Skeletal muscle satellite cell (primary cell): ENCODE results near the gene RIMBP2.
"Not testable (repeated sequence)": the region's sequence is repeated elsewhere in the genome, so short reads cannot be mapped to it uniquely, and the experiment has no call there.

Source experiments
- H3K27me3 ChIP-seq: 2 replicates; pipeline ENCODE4 v1.7.0; 2013; ENCODE audit warnings: low read length; ENCODE audit not compliant: control insufficient read depth, insufficient read depth
- H3K36me3 ChIP-seq: 2 replicates; pipeline ENCODE4 v1.7.0; 2013; ENCODE audit warnings: mild to moderate bottlenecking, control low read depth, low read length; ENCODE audit not compliant: insufficient read depth
- H3K4me1 ChIP-seq: 2 replicates; pipeline ENCODE4 v1.7.0; 2013; ENCODE audit warnings: low read length; ENCODE audit not compliant: control insufficient read depth, insufficient read depth
- H3K4me2 ChIP-seq: 2 replicates; pipeline ENCODE4 v1.7.0; 2013; ENCODE audit warnings: mild to moderate bottlenecking, low read length
- H3K4me3 ChIP-seq: 2 replicates; pipeline ENCODE4 v1.7.0; 2013; ENCODE audit warnings: low read length
- H3K9ac ChIP-seq: 2 replicates; pipeline ENCODE4 v1.7.0; 2013; ENCODE audit warnings: mild to moderate bottlenecking, low read depth, low read length, moderate library complexity
- H3K9me3 ChIP-seq: replicated peaks from 2 replicates; pipeline ENCODE4 v1.7.0; 2013; ENCODE audit warnings: mild to moderate bottlenecking, control low read depth, low read length

The RIMBP2 gene

GRCh38 chr12:130646716-130647370 lies 69.3 kb downstream of the RIMBP2 start:
- no peaks in the 10 kb centered on the region for H3K27me3 ChIP-seq
- H3K9me3 ChIP-seq, result peaks cover 14% of the 10 kb centered on the region
- no peaks in the 10 kb centered on the region for H3K36me3 ChIP-seq
- no peak overlapping the region for H3K4me2 ChIP-seq
- H3K4me1 ChIP-seq, result no peaks in the 10 kb centered on the region
- H3K4me3 ChIP-seq, result no peak overlapping the region
- H3K9ac ChIP-seq, result no peak overlapping the region

DNA sequence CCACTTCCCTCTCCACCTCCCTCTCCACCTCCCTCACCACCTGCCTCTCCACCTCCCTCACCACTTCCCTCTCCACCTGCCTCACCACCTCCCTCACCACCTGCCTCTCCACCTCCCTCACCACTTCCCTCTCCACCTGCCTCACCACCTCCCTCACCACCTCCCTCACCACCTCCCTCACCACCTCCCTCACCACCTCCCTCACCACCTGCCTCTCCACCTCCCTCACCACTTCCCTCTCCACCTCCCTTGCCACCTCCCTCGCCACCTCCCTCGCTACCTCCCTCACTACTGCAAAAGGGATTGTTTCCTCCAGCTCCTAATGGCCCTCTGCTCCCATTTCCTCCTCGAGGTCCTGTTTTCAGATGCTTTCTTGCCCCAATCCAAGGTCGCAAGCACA lies 69.9 kb downstream of the RIMBP2 start:
- H3K4me2 ChIP-seq, H3K4me1 ChIP-seq, H3K36me3 ChIP-seq, H3K27me3 ChIP-seq, H3K9ac ChIP-seq, H3K4me3 ChIP-seq: not testable (repeated sequence)
- peaks cover 14% of the 10 kb centered on the region for H3K9me3 ChIP-seq

DNA sequence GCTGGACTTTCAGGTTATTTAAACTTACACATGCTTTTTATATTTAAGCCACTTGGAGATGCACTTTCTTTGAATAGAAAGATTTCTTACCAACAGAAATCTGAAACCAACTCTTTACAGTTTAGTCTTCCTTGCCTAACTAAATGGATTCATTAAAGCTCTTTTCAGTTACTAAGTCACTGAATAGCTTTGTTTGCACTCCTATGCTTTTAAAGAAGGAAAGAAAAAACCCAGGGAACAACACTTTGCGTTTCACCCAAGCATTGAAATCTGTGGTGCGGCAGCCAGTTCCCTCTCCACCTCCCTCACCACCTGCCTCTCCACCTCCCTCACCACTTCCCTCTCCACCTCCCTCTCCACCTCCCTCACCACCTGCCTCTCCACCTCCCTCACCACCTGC lies 70.3 kb downstream of the RIMBP2 start:
- H3K4me2 ChIP-seq, result no peak overlapping the region
- H3K9ac ChIP-seq, result no peak overlapping the region
- H3K4me1 ChIP-seq, result no peaks in the 10 kb centered on the region
- H3K36me3 ChIP-seq, result no peaks in the 10 kb centered on the region
- H3K4me3 ChIP-seq, result no peak overlapping the region
- peaks cover 14% of the 10 kb centered on the region for H3K9me3 ChIP-seq
- H3K27me3 ChIP-seq, result no peaks in the 10 kb centered on the region

GRCh38 chr12:130644566-130644965 lies 71.5 kb downstream of the RIMBP2 start:
- Histone ChIP-seq H3K4me1 (no peaks in the 10 kb centered on the region), H3K27me3 (no peaks in the 10 kb centered on the region), H3K36me3 (no peaks in the 10 kb centered on the region), H3K4me2 (no peak overlapping the region), H3K9me3 (peaks cover 14% of the 10 kb centered on the region), H3K4me3 (no peak overlapping the region), H3K9ac (no peak overlapping the region)

- Histone ChIP-seq H3K27me3 (no peaks in the 10 kb centered on the region), H3K4me1 (no peaks in the 10 kb centered on the region), H3K9ac (no peak overlapping the region), H3K4me3 (no peak overlapping the region), H3K36me3 (no peaks in the 10 kb centered on the region), H3K9me3 (peaks cover 14% of the 10 kb centered on the region), H3K4me2 (no peak overlapping the region)
Observed at GRCh38 chr12:130644146-130644545, 72.0 kb downstream of the RIMBP2 start.

DNA sequence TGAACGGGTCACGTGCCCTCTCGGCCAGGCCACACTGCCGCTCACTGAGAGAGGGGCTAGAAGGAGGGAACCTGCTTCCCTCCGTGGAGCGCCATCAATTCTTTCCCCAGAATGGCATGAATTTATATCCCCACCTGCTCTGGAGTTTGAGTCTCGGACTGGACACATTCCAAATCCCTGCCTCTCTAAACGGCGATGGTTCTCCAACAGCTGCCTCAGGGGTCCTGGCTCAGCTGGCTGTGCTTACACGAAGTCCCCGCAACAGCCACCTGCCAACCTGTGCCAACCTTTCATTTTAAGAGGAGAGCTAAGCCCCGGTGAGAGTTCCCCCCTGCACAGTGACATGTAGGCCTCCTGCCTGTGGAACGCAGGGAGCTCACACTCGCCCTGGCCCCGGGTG lies 73.2 kb downstream of the RIMBP2 start:
- Histone ChIP-seq H3K9ac (no peak overlapping the region), H3K9me3 (peaks cover 14% of the 10 kb centered on the region), H3K36me3 (no peaks in the 10 kb centered on the region), H3K27me3 (no peaks in the 10 kb centered on the region), H3K4me3 (no peak overlapping the region), H3K4me2 (no peak overlapping the region), H3K4me1 (no peaks in the 10 kb centered on the region)

- no peak overlapping the region for H3K4me2 ChIP-seq
- no peaks in the 10 kb centered on the region for H3K36me3 ChIP-seq
- no peaks in the 10 kb centered on the region for H3K4me1 ChIP-seq
- H3K27me3 ChIP-seq, result no peaks in the 10 kb centered on the region
- no peak overlapping the region for H3K4me3 ChIP-seq
- no peak overlapping the region for H3K9ac ChIP-seq
- peaks cover 17% of the 10 kb centered on the region for H3K9me3 ChIP-seq
Observed at GRCh38 chr12:130641533-130642184, 74.4 kb downstream of the RIMBP2 start.

DNA sequence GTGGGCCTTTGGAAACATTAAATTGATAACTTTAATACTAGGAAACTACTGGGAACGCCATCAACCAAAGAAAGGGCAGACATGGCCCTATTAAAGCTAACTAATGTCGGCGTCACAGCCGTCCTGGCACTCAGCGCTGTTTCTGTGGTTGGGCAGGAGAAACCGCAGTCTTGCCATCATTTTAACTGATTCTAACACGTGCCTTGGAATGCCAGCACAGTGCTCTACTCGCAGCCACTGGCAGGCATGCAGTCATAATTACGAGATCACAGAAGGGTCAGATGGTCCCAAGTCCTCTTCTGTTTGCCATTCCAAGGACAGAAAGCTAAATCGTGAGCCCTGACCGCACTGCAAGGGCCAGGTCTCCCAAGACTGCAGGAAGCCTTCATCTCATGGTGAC lies 75.2 kb downstream of the RIMBP2 start:
- no peak overlapping the region for H3K4me3 ChIP-seq
- H3K36me3 ChIP-seq, result no peaks in the 10 kb centered on the region
- no peaks in the 10 kb centered on the region for H3K27me3 ChIP-seq
- H3K4me1 ChIP-seq, result no peaks in the 10 kb centered on the region
- H3K9me3 ChIP-seq, result peaks cover 17% of the 10 kb centered on the region
- no peak overlapping the region for H3K9ac ChIP-seq
- no peak overlapping the region for H3K4me2 ChIP-seq

DNA sequence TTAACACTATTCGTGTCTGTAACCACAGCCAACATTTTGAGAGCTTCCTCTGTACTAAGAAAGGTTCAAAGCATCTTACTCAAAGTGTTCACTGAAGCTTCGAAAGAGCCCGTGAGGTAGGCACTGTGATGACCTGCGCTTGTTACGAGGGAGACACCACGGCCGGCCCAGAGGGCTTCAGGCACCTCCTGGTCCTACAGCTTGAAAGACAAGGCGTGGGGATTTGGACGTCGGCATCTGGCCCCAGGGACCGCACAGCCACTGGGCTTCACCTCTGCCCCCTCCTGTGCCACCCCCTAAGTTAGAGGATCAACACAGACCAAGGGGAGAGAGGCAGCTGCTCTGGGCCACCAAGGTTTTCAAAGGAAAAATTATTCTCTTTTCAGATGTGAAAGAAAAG lies 75.6 kb downstream of the RIMBP2 start:
- Histone ChIP-seq H3K9me3 (peaks cover 17% of the 10 kb centered on the region), H3K27me3 (no peaks in the 10 kb centered on the region), H3K4me3 (no peak overlapping the region), H3K9ac (no peak overlapping the region), H3K36me3 (no peaks in the 10 kb centered on the region), H3K4me2 (no peak overlapping the region), H3K4me1 (no peaks in the 10 kb centered on the region)

DNA sequence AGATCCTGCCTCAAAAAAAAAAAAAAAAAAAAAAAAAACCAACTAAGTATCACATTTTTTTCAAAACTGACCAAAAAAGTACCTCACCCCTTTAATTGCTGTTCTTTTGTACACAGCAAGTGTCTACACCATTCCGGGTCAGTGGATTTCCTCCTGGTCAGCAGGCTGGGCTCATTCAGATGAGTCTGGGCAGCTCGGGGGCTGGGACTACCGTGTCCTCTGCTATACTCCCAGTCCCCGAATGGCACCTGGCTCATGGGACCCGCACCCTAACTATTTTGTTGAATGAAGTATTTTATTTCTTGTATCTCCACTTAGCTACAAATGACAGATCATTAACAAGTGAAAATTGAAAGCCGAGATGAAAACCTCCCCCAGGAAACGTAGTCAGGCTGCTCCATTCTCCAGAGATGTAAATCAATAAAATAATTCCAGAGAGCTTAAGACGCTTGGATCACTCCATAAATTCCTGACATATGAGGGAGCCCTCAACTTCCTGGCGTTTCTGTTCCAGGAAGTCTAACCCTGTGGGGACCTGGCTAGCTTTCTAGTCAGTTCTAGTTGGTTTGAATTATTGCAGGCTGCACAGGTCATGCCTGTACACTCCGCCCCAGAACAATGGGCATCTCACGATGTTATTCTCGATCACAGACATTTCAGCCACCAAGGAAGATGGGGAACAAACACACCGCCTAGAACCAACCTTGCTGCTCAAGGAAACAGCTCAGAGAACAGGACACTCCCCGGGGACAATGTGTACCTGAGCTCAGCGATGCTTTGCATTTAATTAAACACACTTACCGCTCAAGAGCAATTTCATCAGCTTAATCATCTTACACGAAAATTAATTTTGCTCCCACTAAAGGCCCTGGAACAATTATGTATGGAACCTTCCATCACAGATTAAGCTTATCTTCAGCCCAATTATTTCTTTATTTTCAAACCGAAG lies 76.3 kb downstream of the RIMBP2 start:
- H3K9ac ChIP-seq, result no peak overlapping the region

DNA sequence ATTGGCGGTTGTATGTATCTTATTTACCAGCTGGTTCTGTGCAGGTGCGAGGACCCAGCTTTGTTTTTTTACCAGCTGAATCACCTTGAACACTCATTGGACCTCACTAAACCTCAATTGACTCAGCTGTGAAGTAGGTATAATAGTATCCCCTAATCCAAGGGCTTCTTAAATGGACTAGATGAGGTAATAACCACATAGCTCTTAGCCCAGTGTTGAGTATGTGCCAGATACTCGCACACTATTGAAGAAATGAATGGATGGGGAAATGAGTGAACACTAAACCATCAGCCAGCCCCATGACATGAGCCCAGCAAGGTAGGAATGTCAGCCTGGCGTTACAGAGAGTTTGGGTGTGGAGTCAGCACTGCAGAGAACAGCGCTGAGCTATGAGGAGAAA lies 79.7 kb downstream of the RIMBP2 start:
- H3K4me3 ChIP-seq, result no peak overlapping the region
- H3K27me3 ChIP-seq, result no peaks in the 10 kb centered on the region
- no peak overlapping the region for H3K4me2 ChIP-seq
- H3K9me3 ChIP-seq, result peaks cover 7% of the 10 kb centered on the region
- no peaks in the 10 kb centered on the region for H3K4me1 ChIP-seq
- H3K36me3 ChIP-seq, result no peaks in the 10 kb centered on the region
- no peak overlapping the region for H3K9ac ChIP-seq

More for the DNA sequence above, 76.3 kb downstream of the RIMBP2 start:
- H3K4me3 ChIP-seq, result no peak overlapping the region
- H3K4me1 ChIP-seq, result no peaks in the 10 kb centered on the region
- no peaks in the 10 kb centered on the region for H3K27me3 ChIP-seq
- H3K36me3 ChIP-seq, result no peaks in the 10 kb centered on the region
- peaks cover 17% of the 10 kb centered on the region for H3K9me3 ChIP-seq
- H3K4me2 ChIP-seq, result no peak overlapping the region
